Measurements from ENCODE around the gene TBC1D9B. TPM values are rescaled to one million over a fixed set of nuclear protein-coding genes. Genes with fewer than 3 reads are reported as not detected.

Gene TBC1D9B
- polyA plus RNA-seq, 6 donors from 2014 or later: 12.3 to 51.2 (median 21.7) TPM

- peaks cover 0 to 6% (median 2%) of the 10 kb centered on the region in 7 donors for H3K9me3 Mint-ChIP-seq
- H3K36me3 Mint-ChIP-seq: no peaks in the 10 kb centered on the region
- H3K27me3 Mint-ChIP-seq: peaks cover 0 to 7% (median 0%) of the 10 kb centered on the region in 3 donors
- peak overlapping the region in 2 of 6 donors; percentile 73 to 79 for H3K27ac Mint-ChIP-seq
- no peak for DNase-seq
- ATAC-seq (ENCODE audit: low read depth in 2 of 2): no peak
- peaks cover 9 to 14% (median 11%) of the 10 kb centered on the region in 3 donors for H3K4me1 Mint-ChIP-seq
- no peak overlapping the region for H3K4me3 Mint-ChIP-seq
Measured at GRCh38 chr5:179918742-179919486, 11.2 kb upstream of the TBC1D9B start.

DNA sequence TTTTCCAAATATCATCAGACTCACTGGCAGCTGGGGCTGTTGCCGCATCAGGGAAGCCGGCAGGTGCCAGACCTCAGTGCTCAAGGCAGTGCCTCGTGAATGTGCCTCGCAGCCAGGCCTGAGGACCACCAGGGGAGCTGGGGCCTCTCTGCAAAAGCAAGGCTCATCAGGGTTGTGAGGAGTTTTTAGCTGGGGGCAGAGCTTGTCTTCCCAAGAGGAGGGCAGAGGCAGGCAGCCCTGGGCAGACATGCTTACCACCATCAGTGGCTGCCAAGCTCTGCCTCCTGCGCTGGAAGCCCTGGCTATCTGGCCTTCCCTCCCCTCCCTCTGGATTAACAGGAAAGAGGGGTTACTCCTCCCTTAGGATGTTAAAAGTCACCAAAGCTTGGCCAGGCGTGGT is 8.8 kb upstream of the TBC1D9B start:
- DNase-seq (no peak), ATAC-seq (ENCODE audit: low read depth in 2 of 2) (no peak)
- H3K9me3 Mint-ChIP-seq: no peaks in the 10 kb centered on the region
- H3K27ac Mint-ChIP-seq: peak overlapping the region in 1 of 6 donors; percentile 47
- no peaks in the 10 kb centered on the region for H3K36me3 Mint-ChIP-seq
- H3K4me3 Mint-ChIP-seq: no peak overlapping the region
- peaks cover 0 to 7% (median 0%) of the 10 kb centered on the region in 3 donors for H3K27me3 Mint-ChIP-seq
- peaks cover 3 to 5% (median 5%) of the 10 kb centered on the region in 3 donors for H3K4me1 Mint-ChIP-seq

- H3K4me3 Mint-ChIP-seq: no peak overlapping the region
- ATAC-seq (ENCODE audit: low read depth in 2 of 2) (no peak), DNase-seq (no peak)
- H3K36me3 Mint-ChIP-seq: no peaks in the 10 kb centered on the region
- H3K9me3 Mint-ChIP-seq: no peaks in the 10 kb centered on the region
- H3K4me1 Mint-ChIP-seq: peaks cover 3 to 5% (median 5%) of the 10 kb centered on the region in 3 donors
- no peak overlapping the region for H3K27ac Mint-ChIP-seq
- peaks cover 0 to 7% (median 0%) of the 10 kb centered on the region in 3 donors for H3K27me3 Mint-ChIP-seq
Measured at GRCh38 chr5:179915406-179915935, 7.8 kb upstream of the TBC1D9B start.

DNA sequence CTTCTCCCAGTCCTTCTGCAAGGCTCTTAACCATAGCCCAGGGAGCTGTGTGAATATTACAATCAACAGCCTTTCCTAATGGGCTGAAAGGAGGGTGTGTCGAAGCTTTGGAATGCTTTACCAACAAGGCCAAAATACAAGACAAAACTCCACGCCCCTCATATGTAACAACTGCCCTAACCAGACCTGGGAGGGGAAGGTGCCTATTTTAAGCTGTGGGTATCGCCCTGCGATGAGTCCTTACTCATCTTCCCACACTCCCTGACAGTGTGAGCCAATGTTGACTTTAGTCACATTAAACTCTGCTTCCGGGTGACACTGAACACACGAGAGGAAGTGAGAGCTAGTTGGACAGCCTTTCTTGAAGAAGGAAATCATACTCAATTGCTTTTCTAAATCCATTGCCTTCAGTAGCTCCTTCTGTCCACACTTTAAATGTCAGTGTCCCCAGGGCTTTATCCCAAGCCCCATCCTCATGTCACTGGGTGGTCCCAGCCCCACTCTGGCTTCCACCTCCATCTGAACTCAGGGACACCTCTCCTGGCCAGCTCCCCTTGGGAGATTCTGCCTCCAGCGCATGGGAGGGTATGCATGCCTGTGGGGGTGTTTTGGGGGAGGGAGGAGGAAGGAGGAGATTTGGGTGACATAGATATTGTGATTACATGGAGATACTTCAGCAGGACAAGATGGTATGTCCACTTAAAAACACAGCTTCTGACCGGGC is 6.5 kb upstream of the TBC1D9B start:
- ATAC-seq (ENCODE audit: low read depth in 2 of 2) (no peak), DNase-seq (no peak)
- no peak overlapping the region for H3K4me3 Mint-ChIP-seq
- H3K27me3 Mint-ChIP-seq: peaks cover 0 to 7% (median 0%) of the 10 kb centered on the region in 3 donors
- H3K4me1 Mint-ChIP-seq: peaks cover 3 to 5% (median 5%) of the 10 kb centered on the region in 3 donors
- H3K36me3 Mint-ChIP-seq: no peaks in the 10 kb centered on the region
- peak overlapping the region in 1 of 6 donors; percentile 66 for H3K27ac Mint-ChIP-seq
- H3K9me3 Mint-ChIP-seq: no peaks in the 10 kb centered on the region

GRCh38 chr5:179913461-179913860 is 5.8 kb upstream of the TBC1D9B start:
- Mint-ChIP-seq H3K4me3 (no peak overlapping the region), H3K27ac (no peak overlapping the region), H3K36me3 (no peaks in the 10 kb centered on the region), H3K27me3 (peaks cover 0 to 7% (median 0%) of the 10 kb centered on the region in 3 donors), H3K4me1 (peaks cover 5% of the 10 kb centered on the region in 3 donors), H3K9me3 (no peaks in the 10 kb centered on the region)
- ATAC-seq (ENCODE audit: low read depth in 2 of 2): no peak
- DNase-seq: no peak

- Mint-ChIP-seq H3K4me1 (peaks cover 5% of the 10 kb centered on the region in 3 donors), H3K36me3 (no peaks in the 10 kb centered on the region), H3K4me3 (no peak overlapping the region), H3K27me3 (peaks cover 0 to 7% (median 0%) of the 10 kb centered on the region in 3 donors), H3K9me3 (no peaks in the 10 kb centered on the region), H3K27ac (peak overlapping the region in 2 of 6 donors; percentile 56 to 74)
- no peak for ATAC-seq (ENCODE audit: low read depth in 2 of 2)
- no peak for DNase-seq
Measured at GRCh38 chr5:179912951-179913350, 5.3 kb upstream of the TBC1D9B start.

DNA sequence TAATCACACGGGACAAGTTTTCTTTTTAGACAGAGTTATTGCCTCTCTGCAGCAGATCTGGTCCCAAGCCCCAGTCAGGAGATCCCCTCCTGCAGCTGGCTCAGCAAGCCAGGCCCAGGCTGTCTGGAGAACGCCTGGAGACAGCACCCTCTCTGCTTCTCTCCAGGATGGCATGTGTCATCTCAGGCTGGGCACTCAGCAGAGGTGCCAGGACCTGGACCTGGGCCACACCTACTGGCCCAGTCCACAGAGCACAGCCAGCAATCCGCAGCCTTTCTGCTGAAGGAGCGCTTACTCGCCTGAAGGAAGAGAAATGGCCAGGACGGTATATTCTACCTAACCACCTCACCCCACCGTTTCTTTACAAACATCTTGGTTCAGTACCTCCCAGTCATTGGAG is 4.7 kb upstream of the TBC1D9B start:
- peak overlapping the region in 1 of 6 donors; percentile 47 for H3K27ac Mint-ChIP-seq
- H3K27me3 Mint-ChIP-seq: peaks cover 0 to 7% (median 0%) of the 10 kb centered on the region in 3 donors
- H3K36me3 Mint-ChIP-seq: no peaks in the 10 kb centered on the region
- ATAC-seq (ENCODE audit: low read depth in 2 of 2) (no peak), DNase-seq (no peak)
- no peak overlapping the region for H3K4me3 Mint-ChIP-seq
- H3K4me1 Mint-ChIP-seq: peaks cover 5% of the 10 kb centered on the region in 3 donors
- H3K9me3 Mint-ChIP-seq: no peaks in the 10 kb centered on the region

- DNase-seq (no peak), ATAC-seq (ENCODE audit: low read depth in 2 of 2) (no peak)
- H3K27me3 Mint-ChIP-seq: no peaks in the 10 kb centered on the region
- H3K4me3 Mint-ChIP-seq: peak overlapping the region; percentile 4 to 89 (median 58)
- H3K4me1 Mint-ChIP-seq: peaks cover 3 to 23% (median 14%) of the 10 kb centered on the region in 3 donors
- no peak overlapping the region for H3K27ac Mint-ChIP-seq
- no peaks in the 10 kb centered on the region for H3K9me3 Mint-ChIP-seq
- H3K36me3 Mint-ChIP-seq: no peaks in the 10 kb centered on the region
Measured at GRCh38 chr5:179909224-179909623, 1.5 kb upstream of the TBC1D9B start.

- no peak for DNase-seq
- Mint-ChIP-seq H3K4me1 (peaks cover 3 to 23% (median 14%) of the 10 kb centered on the region in 3 donors), H3K36me3 (peaks cover 0 to 3% of the 10 kb centered on the region in 2 donors), H3K27me3 (no peaks in the 10 kb centered on the region), H3K9me3 (no peaks in the 10 kb centered on the region), H3K4me3 (peak overlapping the region; percentile 83 to 93 (median 88)), H3K27ac (peak overlapping the region in 1 of 6 donors; percentile 76)
- no peak for ATAC-seq (ENCODE audit: low read depth in 2 of 2)
Measured at GRCh38 chr5:179908528-179908927, 831 bp upstream of the TBC1D9B start.

- ATAC-seq (ENCODE audit: low read depth in 2 of 2) (peak; percentile 32), DNase-seq (peak; percentile 4)
- H3K36me3 Mint-ChIP-seq: peaks cover 0 to 5% of the 10 kb centered on the region in 2 donors
- H3K4me3 Mint-ChIP-seq: peak overlapping the region; percentile 83 to 93 (median 88)
- no peaks in the 10 kb centered on the region for H3K9me3 Mint-ChIP-seq
- H3K4me1 Mint-ChIP-seq: peaks cover 4 to 28% (median 14%) of the 10 kb centered on the region in 3 donors
- peak overlapping the region in 3 of 6 donors; percentile 47 to 86 (median 81) for H3K27ac Mint-ChIP-seq
- H3K27me3 Mint-ChIP-seq: no peaks in the 10 kb centered on the region
Measured at GRCh38 chr5:179906795-179907555, 722 bp downstream of the TBC1D9B start.

DNA sequence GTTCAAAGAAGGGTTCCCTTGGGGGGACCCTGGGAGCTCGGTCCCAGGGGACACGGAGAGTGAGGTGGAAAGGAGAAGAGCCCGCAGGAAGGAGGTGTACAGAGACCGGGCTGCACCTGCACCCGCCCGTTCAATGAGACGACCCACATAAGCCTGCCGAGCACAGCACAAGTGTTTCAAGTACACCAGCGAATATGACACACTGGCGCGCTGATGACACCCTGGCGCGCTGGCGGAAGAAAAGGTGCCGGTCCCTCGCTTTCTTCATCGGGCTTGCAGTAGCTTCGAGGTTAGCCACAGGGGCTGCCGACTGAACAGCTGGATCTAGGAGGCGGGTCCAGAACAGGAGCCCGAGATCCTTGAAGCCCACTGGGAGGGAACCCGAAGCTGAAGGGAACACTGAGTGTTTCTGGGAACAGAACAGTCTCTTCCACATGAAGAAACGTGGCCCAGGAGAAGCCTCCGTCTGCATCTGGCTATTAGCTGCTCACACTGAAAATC is 1.4 kb downstream of the TBC1D9B start:
- ATAC-seq (ENCODE audit: low read depth in 2 of 2): no peak
- DNase-seq: no peak
- H3K4me1 Mint-ChIP-seq: peaks cover 6 to 28% (median 14%) of the 10 kb centered on the region in 3 donors
- H3K27ac Mint-ChIP-seq: peak overlapping the region in 4 of 6 donors; percentile 11 to 63 (median 36)
- peaks cover 0 to 5% of the 10 kb centered on the region in 2 donors for H3K36me3 Mint-ChIP-seq
- no peaks in the 10 kb centered on the region for H3K27me3 Mint-ChIP-seq
- peak overlapping the region; percentile 76 to 93 (median 88) for H3K4me3 Mint-ChIP-seq
- H3K9me3 Mint-ChIP-seq: no peaks in the 10 kb centered on the region

DNA sequence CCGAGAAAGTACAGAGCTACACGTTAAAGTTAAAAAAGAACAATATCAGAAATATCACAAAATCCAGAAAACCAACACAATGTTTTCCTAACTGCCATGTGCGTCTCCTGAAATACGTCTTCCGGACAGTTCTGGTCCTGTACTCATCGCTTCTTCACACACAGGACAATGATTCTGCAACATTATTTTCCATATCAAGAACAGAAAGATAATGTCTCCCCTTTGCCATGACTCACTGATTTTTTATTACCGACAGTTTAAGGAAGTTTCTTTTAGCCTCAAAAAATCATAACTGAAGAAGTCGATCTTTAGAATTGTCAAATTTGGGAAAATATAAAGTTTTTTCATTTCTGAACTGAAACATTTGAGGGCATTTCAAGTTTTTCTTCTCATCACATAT is 2.5 kb downstream of the TBC1D9B start:
- Mint-ChIP-seq H3K36me3 (peaks cover 0 to 5% of the 10 kb centered on the region in 2 donors), H3K27me3 (no peaks in the 10 kb centered on the region), H3K27ac (peak overlapping the region in 1 of 6 donors; percentile 44), H3K4me3 (peak overlapping the region in 1 of 8 donors; percentile 63), H3K4me1 (peaks cover 6 to 28% (median 14%) of the 10 kb centered on the region in 3 donors), H3K9me3 (no peaks in the 10 kb centered on the region)
- ATAC-seq (ENCODE audit: low read depth in 2 of 2) (no peak), DNase-seq (no peak)
